GM12891 (cell line): ENCODE results near the gene SETBP1.

Source experiments
- POLR2A ChIP-seq: IDR thresholded peaks from 2 replicates; pipeline ENCODE4 v1.6.1; 2011; ENCODE audit warnings: low read depth, low read length, control low read depth
- POLR2AphosphoS5 ChIP-seq: IDR thresholded peaks from 2 replicates; pipeline ENCODE4 v1.6.1; 2011; ENCODE audit warnings: low read depth, low read length, control low read depth
- SPI1 ChIP-seq: IDR thresholded peaks from 2 replicates; pipeline ENCODE4 v1.6.1; 2011; ENCODE audit warnings: low read depth, low read length, control low read depth

GRCh38 chr18:44946529-44947113, 265.9 kb downstream of the SETBP1 start:
- TF ChIP-seq POLR2AphosphoS5 (no peak), POLR2A (no peak), SPI1 (no peak)
